Lower lobe of right lung (tissue), 2 donors: ENCODE measurements around the gene SYNE2. TPM values are rescaled to one million over a fixed set of nuclear protein-coding genes. Genes with fewer than 3 reads are reported as not detected.

Experiments used
- ATAC-seq, 2 donors: fragments of 200-7000 bp; cut with Tn5 transposase; one replicate each; pipeline ENCODE4 v1.9.1; 2020 to 2022; ENCODE audit warnings: mild to moderate bottlenecking in 2 of 2, moderate library complexity in 2 of 2
- DNase-seq: peaks from one replicate; pipeline ENCODE4 v3.0.0-alpha.2; 2020
- H3K27ac ChIP-seq: fragments of 200-600 bp; one replicate; pipeline ENCODE4 v1.8.0; 2022
- H3K27me3 ChIP-seq: fragments of 200-600 bp; one replicate; pipeline ENCODE4 v1.8.0; 2022; ENCODE audit warnings: low read depth
- H3K36me3 ChIP-seq: fragments of 200-600 bp; one replicate; pipeline ENCODE4 v1.8.0; 2022; ENCODE audit warnings: mild to moderate bottlenecking
- H3K4me1 ChIP-seq: fragments of 200-600 bp; one replicate; pipeline ENCODE4 v1.8.0; 2022
- H3K4me3 ChIP-seq: fragments of 200-600 bp; one replicate; pipeline ENCODE4 v1.8.0; 2022; ENCODE audit warnings: mild to moderate bottlenecking
- H3K9me3 ChIP-seq: fragments of 200-600 bp; one replicate; pipeline ENCODE4 v1.8.0; 2022
- CTCF ChIP-seq: fragments of 200-600 bp; IDR thresholded peaks from one replicate; pipeline ENCODE4 v1.8.0; 2022; ENCODE audit warnings: antibody characterized with exemption, mild to moderate bottlenecking
- intact Hi-C: fragments of 100-400 bp; cut with DNase I; formaldehyde crosslinking; loops from one replicate; pipeline ENCODE4 v1.11.0; 2022
- total RNA-seq: library from RNA; stranded (reverse); fragmentation: NEBNext Ultra II Directional; extraction: Animal tissue kit (Norgen Biotek cat#: 25700); gene quantifications from one replicate; pipeline ENCODE4 v1.2.1, GENCODE V29; 2021
- donor health status: DM: no; HTN: yes; CAD: no; lungs with severe emphysema.

Gene SYNE2
- total RNA-seq, 1 donor from 2014 or later, result 129 TPM

GRCh38 chr14:64194404-64194803 is 341.6 kb downstream of the SYNE2 start:
- ATAC-seq, result no peak
- intact Hi-C loops, result no loop called here

GRCh38 chr14:64195199-64195598 is 342.4 kb downstream of the SYNE2 start:
- intact Hi-C loops, result no loop called here
- no peak for ATAC-seq
- no peak for TF ChIP-seq CTCF

More at GRCh38 chr14:64194404-64194803, 341.6 kb downstream of the SYNE2 start:
- Histone ChIP-seq H3K27ac (no peak overlapping the region), H3K4me3 (no peak overlapping the region), H3K9me3 (no peaks in the 10 kb centered on the region), H3K36me3 (peaks cover 24% of the 10 kb centered on the region), H3K27me3 (no peaks in the 10 kb centered on the region), H3K4me1 (peaks cover 7% of the 10 kb centered on the region)
- no peak for DNase-seq
- TF ChIP-seq CTCF, result no peak

DNA sequence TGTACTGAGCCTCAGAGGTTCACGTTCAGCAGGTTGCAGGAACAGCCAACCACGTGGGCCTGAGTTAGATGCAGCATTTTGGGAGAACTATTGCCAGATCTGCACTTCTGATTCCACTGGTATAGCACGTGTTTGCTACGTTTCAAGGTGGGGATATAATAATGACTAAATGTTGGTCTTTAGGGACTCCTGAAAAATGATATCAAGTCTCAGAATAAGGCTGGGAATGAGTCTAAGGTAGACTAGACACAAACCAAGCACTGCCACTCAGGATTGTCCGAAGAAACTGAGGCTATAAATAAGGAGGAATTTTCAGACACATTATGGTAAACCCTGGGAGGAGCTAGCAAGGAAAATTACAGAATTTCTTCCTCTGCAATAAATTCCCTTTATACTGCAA is 343.3 kb downstream of the SYNE2 start:
- Histone ChIP-seq H3K4me3 (no peak overlapping the region), H3K27ac (no peak overlapping the region), H3K4me1 (peaks cover 19% of the 10 kb centered on the region), H3K27me3 (no peaks in the 10 kb centered on the region), H3K9me3 (no peaks in the 10 kb centered on the region), H3K36me3 (peaks cover 12% of the 10 kb centered on the region)
- ATAC-seq, result no peak
- no peak for DNase-seq
- intact Hi-C loops, result no loop called here
- no peak for TF ChIP-seq CTCF

More at GRCh38 chr14:64195199-64195598, 342.4 kb downstream of the SYNE2 start:
- Histone ChIP-seq H3K36me3 (peaks cover 18% of the 10 kb centered on the region), H3K27ac (no peak overlapping the region), H3K9me3 (no peaks in the 10 kb centered on the region), H3K4me3 (no peak overlapping the region), H3K4me1 (peaks cover 11% of the 10 kb centered on the region), H3K27me3 (no peaks in the 10 kb centered on the region)
- no peak for DNase-seq

GRCh38 chr14:64196814-64197411 is 344.1 kb downstream of the SYNE2 start:
- intact Hi-C loops, result no loop called here
- Histone ChIP-seq H3K27me3 (no peaks in the 10 kb centered on the region), H3K4me1 (peaks cover 21% of the 10 kb centered on the region), H3K9me3 (no peaks in the 10 kb centered on the region), H3K4me3 (peak overlapping the region; percentile 41), H3K36me3 (peaks cover 4% of the 10 kb centered on the region), H3K27ac (peak overlapping the region; percentile 2)
- peak; percentile 77 for DNase-seq
- ATAC-seq, result peak; percentile 76 to 77
- TF ChIP-seq CTCF, result no peak

- intact Hi-C loops, result no loop called here
- H3K27me3 ChIP-seq, result no peaks in the 10 kb centered on the region
- no peaks in the 10 kb centered on the region for H3K9me3 ChIP-seq
- H3K36me3 ChIP-seq, result peaks cover 6% of the 10 kb centered on the region
- TF ChIP-seq CTCF, result no peak
- DNase-seq (no peak), ATAC-seq (no peak)
- H3K27ac ChIP-seq, result no peak overlapping the region
- no peak overlapping the region for H3K4me3 ChIP-seq
- H3K4me1 ChIP-seq, result peaks cover 21% of the 10 kb centered on the region
Observed at GRCh38 chr14:64197996-64198395, 345.2 kb downstream of the SYNE2 start.
